ENCODE data around the gene DNM2. TPM values are rescaled to one million over a fixed set of nuclear protein-coding genes. Genes with fewer than 3 reads are reported as not detected.
"Not testable (repeated sequence)": the region's sequence is repeated elsewhere in the genome, so short reads cannot be mapped to it uniquely, and the experiment has no call there.

The DNM2 gene
- total and polyA plus RNA-seq, 2 donors (not counting 1 experiment from before 2014, with no cell fraction given), result 42.6 to 76.8 TPM

DNA sequence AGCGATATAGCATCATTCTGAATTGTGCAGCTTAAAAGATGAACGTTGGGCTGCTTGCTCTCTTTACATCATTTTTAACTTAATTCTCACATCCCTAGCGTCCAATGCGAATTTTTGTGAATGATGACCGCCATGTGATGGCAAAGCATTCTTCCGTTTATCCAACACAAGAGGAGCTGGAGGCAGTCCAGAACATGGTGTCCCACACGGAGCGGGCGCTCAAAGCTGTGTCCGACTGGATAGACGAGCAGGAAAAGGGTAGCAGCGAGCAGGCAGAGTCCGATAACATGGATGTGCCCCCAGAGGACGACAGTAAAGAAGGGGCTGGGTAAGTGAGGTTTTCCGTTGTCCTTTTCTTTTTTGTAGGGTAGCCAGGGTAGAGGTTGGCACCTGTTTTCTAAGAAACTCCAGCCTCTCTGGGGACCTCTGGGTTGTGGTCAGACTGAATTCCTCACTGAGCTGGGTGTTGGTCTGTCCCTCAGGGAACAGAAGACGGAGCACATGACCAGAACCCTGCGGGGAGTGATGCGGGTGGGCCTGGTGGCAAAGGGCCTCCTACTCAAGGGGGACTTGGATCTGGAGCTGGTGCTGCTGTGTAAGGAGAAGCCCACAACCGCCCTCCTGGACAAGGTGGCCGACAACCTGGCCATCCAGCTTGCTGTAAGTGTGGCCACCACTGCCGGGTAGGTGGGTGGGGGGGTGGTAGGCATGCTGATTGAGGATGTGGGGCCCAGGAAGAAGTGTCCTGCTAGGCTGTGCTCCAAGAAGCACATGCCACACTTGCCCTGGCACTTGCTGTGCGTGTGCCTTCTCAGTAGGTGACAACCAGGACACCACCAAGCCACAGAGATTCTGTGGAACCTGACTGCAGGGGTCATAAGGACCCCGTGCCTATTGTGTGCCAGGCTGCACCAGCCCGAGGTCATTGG lies 46.7 kb upstream of the DNM2 start:
- H3K9me3 ChIP-seq (ENCODE audit: control insufficient read depth, insufficient read depth, low read depth, low read length), result no peaks in the 10 kb centered on the region
- no peak overlapping the region for H3K4me2 ChIP-seq (ENCODE audit: extremely low read depth, insufficient read depth, low read length)
- no peak for DNase-seq (ENCODE audit: low read depth in 2 of 2)
- H3K4me1 ChIP-seq (ENCODE audit: control insufficient read depth, extremely low read depth, insufficient read depth, low read length), result peaks cover 11% of the 10 kb centered on the region
- TF ChIP-seq EZH2 (IDR thresholded peaks at IDR 0.05; ENCODE audit: low read length, missing control alignments), result no peak
- TF ChIP-seq, protein P1, sequence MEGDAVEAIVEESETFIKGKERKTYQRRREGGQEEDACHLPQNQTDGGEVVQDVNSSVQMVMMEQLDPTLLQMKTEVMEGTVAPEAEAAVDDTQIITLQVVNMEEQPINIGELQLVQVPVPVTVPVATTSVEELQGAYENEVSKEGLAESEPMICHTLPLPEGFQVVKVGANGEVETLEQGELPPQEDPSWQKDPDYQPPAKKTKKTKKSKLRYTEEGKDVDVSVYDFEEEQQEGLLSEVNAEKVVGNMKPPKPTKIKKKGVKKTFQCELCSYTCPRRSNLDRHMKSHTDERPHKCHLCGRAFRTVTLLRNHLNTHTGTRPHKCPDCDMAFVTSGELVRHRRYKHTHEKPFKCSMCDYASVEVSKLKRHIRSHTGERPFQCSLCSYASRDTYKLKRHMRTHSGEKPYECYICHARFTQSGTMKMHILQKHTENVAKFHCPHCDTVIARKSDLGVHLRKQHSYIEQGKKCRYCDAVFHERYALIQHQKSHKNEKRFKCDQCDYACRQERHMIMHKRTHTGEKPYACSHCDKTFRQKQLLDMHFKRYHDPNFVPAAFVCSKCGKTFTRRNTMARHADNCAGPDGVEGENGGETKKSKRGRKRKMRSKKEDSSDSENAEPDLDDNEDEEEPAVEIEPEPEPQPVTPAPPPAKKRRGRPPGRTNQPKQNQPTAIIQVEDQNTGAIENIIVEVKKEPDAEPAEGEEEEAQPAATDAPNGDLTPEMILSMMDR (conservative IDR thresholded peaks at IDR 0.05 in 1 of 2, IDR thresholded peaks at IDR 0.05 in 1 of 2; ENCODE audit: low read depth in 1 of 2, low read length in 2 of 2), result no peak
- no peaks in the 10 kb centered on the region for H3K27me3 ChIP-seq (ENCODE audit: control insufficient read depth, insufficient read depth, low read length)
- no peak overlapping the region for H2AFZ ChIP-seq (ENCODE audit: low read length)
- H3K79me2 ChIP-seq (ENCODE audit: control insufficient read depth, insufficient read depth, low read length), result peaks cover 87% of the 10 kb centered on the region
- no peak overlapping the region for H3K9ac ChIP-seq (ENCODE audit: insufficient read depth, low read length)
- H3K36me3 ChIP-seq (ENCODE audit: control insufficient read depth, insufficient read depth, low read length), result peaks cover 13% of the 10 kb centered on the region
- H3K27ac ChIP-seq (ENCODE audit: insufficient read depth, low read length), result no peak overlapping the region
- H4K20me1 ChIP-seq (ENCODE audit: control insufficient read depth, extremely low read depth, insufficient read depth, low read length), result peaks cover 3% of the 10 kb centered on the region
- H3K4me3 ChIP-seq (replicated peaks in 1 of 4; ENCODE audit: control extremely low read depth in 1 of 4, insufficient read depth in 1 of 4, low read depth in 3 of 4, low read length in 4 of 4), result no peak overlapping the region

DNA sequence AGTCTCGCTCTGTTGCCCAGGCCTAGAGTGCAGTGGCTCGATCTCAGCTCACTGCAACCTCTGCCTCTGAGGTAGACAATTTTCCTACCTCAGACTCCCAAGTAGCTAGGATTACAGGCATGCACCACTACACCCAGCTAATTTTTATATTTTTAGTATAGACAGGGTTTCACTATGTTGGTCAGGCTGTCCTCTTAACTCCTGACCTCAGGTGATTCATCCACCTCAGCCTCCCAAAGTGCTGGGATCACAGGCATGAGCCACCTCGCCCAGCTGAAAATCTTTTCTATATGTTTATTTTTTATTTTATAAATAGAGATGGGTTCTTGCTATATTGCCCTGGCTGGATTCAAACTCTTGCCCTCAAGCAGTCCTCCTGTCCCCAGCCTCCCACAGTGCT lies 46.0 kb upstream of the DNM2 start:
- not testable (repeated sequence) for H3K4me3 ChIP-seq (replicated peaks in 1 of 4; ENCODE audit: control extremely low read depth in 1 of 4, insufficient read depth in 1 of 4, low read depth in 3 of 4, low read length in 4 of 4); H3K27me3 ChIP-seq (ENCODE audit: control insufficient read depth, insufficient read depth, low read length); H4K20me1 ChIP-seq (ENCODE audit: control insufficient read depth, extremely low read depth, insufficient read depth, low read length); H3K4me2 ChIP-seq (ENCODE audit: extremely low read depth, insufficient read depth, low read length); H3K9ac ChIP-seq (ENCODE audit: insufficient read depth, low read length); H3K27ac ChIP-seq (ENCODE audit: insufficient read depth, low read length); H3K9me3 ChIP-seq (ENCODE audit: control insufficient read depth, insufficient read depth, low read depth, low read length); H2AFZ ChIP-seq (ENCODE audit: low read length)
- Histone ChIP-seq H3K36me3 (ENCODE audit: control insufficient read depth, insufficient read depth, low read length) (peaks cover 13% of the 10 kb centered on the region), H3K79me2 (ENCODE audit: control insufficient read depth, insufficient read depth, low read length) (peaks cover 80% of the 10 kb centered on the region), H3K4me1 (ENCODE audit: control insufficient read depth, extremely low read depth, insufficient read depth, low read length) (peaks cover 11% of the 10 kb centered on the region)
- peak in 1 of 2 donors; percentile 16 for DNase-seq (ENCODE audit: low read depth in 2 of 2)

DNA sequence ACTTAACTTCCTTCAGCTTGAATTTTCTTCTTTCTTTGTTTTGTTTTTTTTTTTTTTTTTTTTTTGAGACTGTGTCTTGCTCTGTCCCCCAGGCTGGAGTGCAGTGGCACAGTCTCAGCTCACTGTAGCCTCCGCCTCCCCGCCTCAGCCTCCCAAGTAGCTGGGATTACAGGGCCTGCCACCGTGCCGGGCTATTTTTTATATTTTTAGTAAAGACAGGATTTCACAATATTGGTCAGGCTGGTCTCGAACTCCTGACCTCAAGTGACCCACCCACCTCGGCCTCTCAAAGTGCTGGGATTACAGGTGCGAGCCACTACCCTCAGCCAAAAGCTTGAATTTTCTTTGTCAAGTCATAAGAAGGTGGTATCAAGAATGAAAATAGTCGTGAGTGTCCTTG lies 42.7 kb upstream of the DNM2 start:
- not testable (repeated sequence) for H3K9ac ChIP-seq (ENCODE audit: insufficient read depth, low read length); H3K4me3 ChIP-seq (replicated peaks in 1 of 4; ENCODE audit: control extremely low read depth in 1 of 4, insufficient read depth in 1 of 4, low read depth in 3 of 4, low read length in 4 of 4); H3K27me3 ChIP-seq (ENCODE audit: control insufficient read depth, insufficient read depth, low read length); H2AFZ ChIP-seq (ENCODE audit: low read length); H3K4me2 ChIP-seq (ENCODE audit: extremely low read depth, insufficient read depth, low read length); H3K4me1 ChIP-seq (ENCODE audit: control insufficient read depth, extremely low read depth, insufficient read depth, low read length); H3K27ac ChIP-seq (ENCODE audit: insufficient read depth, low read length); DNase-seq (ENCODE audit: low read depth in 2 of 2); H3K9me3 ChIP-seq (ENCODE audit: control insufficient read depth, insufficient read depth, low read depth, low read length); H4K20me1 ChIP-seq (ENCODE audit: control insufficient read depth, extremely low read depth, insufficient read depth, low read length)
- Histone ChIP-seq H3K79me2 (ENCODE audit: control insufficient read depth, insufficient read depth, low read length) (peaks cover 65% of the 10 kb centered on the region), H3K36me3 (ENCODE audit: control insufficient read depth, insufficient read depth, low read length) (peaks cover 33% of the 10 kb centered on the region)

DNA sequence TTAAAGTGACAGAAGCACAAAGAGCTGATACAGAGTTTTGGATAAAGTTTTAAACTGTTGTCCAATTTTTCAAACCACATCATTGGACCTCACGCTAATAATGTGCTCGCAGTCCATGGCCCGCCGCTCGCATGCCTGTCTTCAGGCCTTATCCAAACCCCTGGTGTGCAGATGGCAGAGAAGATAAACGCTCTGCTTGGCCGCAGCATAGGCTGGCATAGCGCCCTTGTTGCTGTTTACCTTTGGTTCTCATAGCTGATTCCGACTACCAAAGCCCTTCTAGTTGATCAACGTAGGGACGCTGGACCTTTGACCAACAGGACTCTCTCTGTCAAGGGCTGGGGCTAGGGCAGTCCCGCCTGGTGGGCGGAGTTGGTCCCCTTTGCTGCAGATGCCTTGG lies 40.1 kb upstream of the DNM2 start:
- H3K4me3 ChIP-seq (replicated peaks in 1 of 4; ENCODE audit: control extremely low read depth in 1 of 4, insufficient read depth in 1 of 4, low read depth in 3 of 4, low read length in 4 of 4), result no peak overlapping the region
- H3K9ac ChIP-seq (ENCODE audit: insufficient read depth, low read length), result no peak overlapping the region
- H3K27me3 ChIP-seq (ENCODE audit: control insufficient read depth, insufficient read depth, low read length), result no peaks in the 10 kb centered on the region
- peaks cover 51% of the 10 kb centered on the region for H3K36me3 ChIP-seq (ENCODE audit: control insufficient read depth, insufficient read depth, low read length)
- H3K9me3 ChIP-seq (ENCODE audit: control insufficient read depth, insufficient read depth, low read depth, low read length), result no peaks in the 10 kb centered on the region
- H3K4me1 ChIP-seq (ENCODE audit: control insufficient read depth, extremely low read depth, insufficient read depth, low read length), result no peaks in the 10 kb centered on the region
- TF ChIP-seq EZH2 (IDR thresholded peaks at IDR 0.05; ENCODE audit: low read length, missing control alignments), result no peak
- TF ChIP-seq, protein P1 (conservative IDR thresholded peaks at IDR 0.05 in 1 of 2, IDR thresholded peaks at IDR 0.05 in 1 of 2; ENCODE audit: low read depth in 1 of 2, low read length in 2 of 2), result no peak
- no peaks in the 10 kb centered on the region for H4K20me1 ChIP-seq (ENCODE audit: control insufficient read depth, extremely low read depth, insufficient read depth, low read length)
- peaks cover 50% of the 10 kb centered on the region for H3K79me2 ChIP-seq (ENCODE audit: control insufficient read depth, insufficient read depth, low read length)
- H2AFZ ChIP-seq (ENCODE audit: low read length), result no peak overlapping the region
- no peak overlapping the region for H3K27ac ChIP-seq (ENCODE audit: insufficient read depth, low read length)
- no peak overlapping the region for H3K4me2 ChIP-seq (ENCODE audit: extremely low read depth, insufficient read depth, low read length)
- DNase-seq (ENCODE audit: low read depth in 2 of 2), result no peak

Measured in fibroblast of lung (primary cell).